ENCODE results near the gene TTC38. TPM values are rescaled to one million over a fixed set of nuclear protein-coding genes. Genes with fewer than 3 reads are reported as not detected.

Gene TTC38
- total RNA-seq, 4 donors from 2014 or later: 30.4 to 58.3 (median 43.1) TPM

GRCh38 chr22:46286941-46287872 is 19.4 kb downstream of the TTC38 start:
- peak overlapping the region in 3 of 4 donors; percentile 29 to 45 (median 35) for H3K27ac ChIP-seq
- in situ Hi-C loops (cut with MboI; ENCODE audit: low sequenced_read_pairs in 4 of 4) (no loop called here), intact Hi-C loops (cut with DNase I; ENCODE audit: low total_unique reads) (no loop called here)
- H3K36me3 ChIP-seq: peaks cover 0 to 46% of the 10 kb centered on the region in 2 donors
- no peak for DNase-seq
- no peak for ATAC-seq
- no peak for TF ChIP-seq POLR2A (IDR thresholded peaks at IDR 0.05)
- TF ChIP-seq, protein P1, sequence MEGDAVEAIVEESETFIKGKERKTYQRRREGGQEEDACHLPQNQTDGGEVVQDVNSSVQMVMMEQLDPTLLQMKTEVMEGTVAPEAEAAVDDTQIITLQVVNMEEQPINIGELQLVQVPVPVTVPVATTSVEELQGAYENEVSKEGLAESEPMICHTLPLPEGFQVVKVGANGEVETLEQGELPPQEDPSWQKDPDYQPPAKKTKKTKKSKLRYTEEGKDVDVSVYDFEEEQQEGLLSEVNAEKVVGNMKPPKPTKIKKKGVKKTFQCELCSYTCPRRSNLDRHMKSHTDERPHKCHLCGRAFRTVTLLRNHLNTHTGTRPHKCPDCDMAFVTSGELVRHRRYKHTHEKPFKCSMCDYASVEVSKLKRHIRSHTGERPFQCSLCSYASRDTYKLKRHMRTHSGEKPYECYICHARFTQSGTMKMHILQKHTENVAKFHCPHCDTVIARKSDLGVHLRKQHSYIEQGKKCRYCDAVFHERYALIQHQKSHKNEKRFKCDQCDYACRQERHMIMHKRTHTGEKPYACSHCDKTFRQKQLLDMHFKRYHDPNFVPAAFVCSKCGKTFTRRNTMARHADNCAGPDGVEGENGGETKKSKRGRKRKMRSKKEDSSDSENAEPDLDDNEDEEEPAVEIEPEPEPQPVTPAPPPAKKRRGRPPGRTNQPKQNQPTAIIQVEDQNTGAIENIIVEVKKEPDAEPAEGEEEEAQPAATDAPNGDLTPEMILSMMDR (IDR thresholded peaks at IDR 0.05 in 4 of 5, conservative IDR thresholded peaks at IDR 0.05 in 1 of 5): no peak
- no peaks in the 10 kb centered on the region for H3K27me3 ChIP-seq
- H3K4me1 ChIP-seq: peaks cover 11 to 14% of the 10 kb centered on the region in 2 donors
- peak overlapping the region in 1 of 4 donors; percentile 27 for H3K4me3 ChIP-seq
- H3K9me3 ChIP-seq: no peaks in the 10 kb centered on the region

- in situ Hi-C loops (cut with MboI; ENCODE audit: low sequenced_read_pairs in 4 of 4) (no loop called here), intact Hi-C loops (cut with DNase I; ENCODE audit: low total_unique reads) (no loop called here)
- H3K27me3 ChIP-seq: no peaks in the 10 kb centered on the region
- ATAC-seq: no peak
- no peak for DNase-seq
- peaks cover 11 to 14% of the 10 kb centered on the region in 2 donors for H3K4me1 ChIP-seq
- H3K9me3 ChIP-seq: no peaks in the 10 kb centered on the region
- TF ChIP-seq POLR2A (IDR thresholded peaks at IDR 0.05): no peak
- TF ChIP-seq, protein P1 (IDR thresholded peaks at IDR 0.05 in 4 of 5, conservative IDR thresholded peaks at IDR 0.05 in 1 of 5): no peak
- peaks cover 0 to 41% of the 10 kb centered on the region in 2 donors for H3K36me3 ChIP-seq
- H3K4me3 ChIP-seq: peak overlapping the region in 1 of 4 donors; percentile 27
- peak overlapping the region in 3 of 4 donors; percentile 29 to 45 (median 35) for H3K27ac ChIP-seq
Observed at GRCh38 chr22:46287873-46288751, 20.3 kb downstream of the TTC38 start.

DNA sequence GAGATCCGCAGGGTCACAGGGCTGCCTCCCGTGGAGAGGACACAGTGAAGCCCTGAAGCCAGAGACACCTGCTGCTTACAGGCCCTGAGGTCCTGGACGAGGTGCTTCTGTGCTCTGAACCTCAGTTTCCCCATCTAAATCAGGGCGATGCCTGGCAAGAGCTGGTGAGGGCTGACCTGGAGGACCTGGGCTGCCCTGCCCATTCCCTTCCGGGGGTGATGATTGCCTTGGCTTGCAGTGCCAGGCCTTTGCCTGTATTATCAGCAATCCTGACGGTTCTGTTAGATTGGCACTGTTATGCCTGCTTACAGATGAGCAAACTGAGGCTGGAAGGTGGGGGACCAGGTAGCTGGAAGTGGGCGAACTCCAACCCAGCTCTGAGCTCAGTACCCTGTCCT is 21.0 kb downstream of the TTC38 start:
- in situ Hi-C loops (cut with MboI; ENCODE audit: low sequenced_read_pairs in 4 of 4) (no loop called here), intact Hi-C loops (cut with DNase I; ENCODE audit: low total_unique reads) (no loop called here)
- DNase-seq (no peak), ATAC-seq (no peak)
- TF ChIP-seq, protein P1 (IDR thresholded peaks at IDR 0.05 in 4 of 5, conservative IDR thresholded peaks at IDR 0.05 in 1 of 5): no peak
- TF ChIP-seq POLR2A (IDR thresholded peaks at IDR 0.05): no peak
- no peak overlapping the region for H3K27ac ChIP-seq
- no peak overlapping the region for H3K4me3 ChIP-seq
- H3K9me3 ChIP-seq: no peaks in the 10 kb centered on the region
- H3K4me1 ChIP-seq: peaks cover 11 to 14% of the 10 kb centered on the region in 2 donors
- peaks cover 0 to 44% of the 10 kb centered on the region in 2 donors for H3K36me3 ChIP-seq
- no peaks in the 10 kb centered on the region for H3K27me3 ChIP-seq

- in situ Hi-C loops (cut with MboI; ENCODE audit: low sequenced_read_pairs in 4 of 4) (no loop called here), intact Hi-C loops (cut with DNase I; ENCODE audit: low total_unique reads) (no loop called here)
- H3K36me3 ChIP-seq: peaks cover 0 to 39% of the 10 kb centered on the region in 2 donors
Observed at GRCh38 chr22:46289244-46289891, 21.6 kb downstream of the TTC38 start.

More at GRCh38 chr22:46289244-46289891, 21.6 kb downstream of the TTC38 start:
- DNase-seq (no peak), ATAC-seq (no peak)
- TF ChIP-seq, protein P1 (IDR thresholded peaks at IDR 0.05 in 4 of 5, conservative IDR thresholded peaks at IDR 0.05 in 1 of 5): no peak
- TF ChIP-seq POLR2A (IDR thresholded peaks at IDR 0.05): no peak
- Histone ChIP-seq H3K9me3 (no peaks in the 10 kb centered on the region), H3K4me1 (peaks cover 11 to 14% of the 10 kb centered on the region in 2 donors), H3K4me3 (no peak overlapping the region), H3K27me3 (no peaks in the 10 kb centered on the region), H3K27ac (peak overlapping the region in 3 of 4 donors; percentile 68 to 77 (median 74))

Measured in gastrocnemius medialis (tissue), 4 donors.